Lung (tissue), 12 donors: Measurements from ENCODE around the gene ST8SIA4. TPM values are rescaled to one million over a fixed set of nuclear protein-coding genes. Genes with fewer than 3 reads are reported as not detected.

Experiments
- ATAC-seq: fragments of 200-7000 bp; cut with Tn5 transposase; one replicate; pipeline ENCODE4 v1.9.1; 2020; ENCODE audit warnings: moderate number of reproducible peaks; ENCODE audit not compliant: insufficient read depth, low FRiP score
- DNase-seq, 3 donors: peaks; one replicate each; pipeline ENCODE4 v3.0.0-alpha.2; 2013 to 2017
- H3K27ac ChIP-seq, 2 donors: one replicate each; pipeline ENCODE4 v1.5.1; 2013; ENCODE audit warnings: mild to moderate bottlenecking in 2 of 2, moderate library complexity in 2 of 2, control low read depth in 1 of 2, inconsistent platforms in 1 of 2, low read depth in 1 of 2, low read length in 1 of 2
- H3K27me3 ChIP-seq, 3 donors: one replicate each; pipeline ENCODE4 v1.5.1; 2013; ENCODE audit warnings: low read length in 2 of 3; ENCODE audit not compliant: control insufficient read depth in 3 of 3, insufficient read depth in 3 of 3
- H3K36me3 ChIP-seq, 4 donors: one replicate each; pipeline ENCODE4 v1.5.1; 2013; ENCODE audit warnings: low read length in 4 of 4, mild to moderate bottlenecking in 1 of 4, moderate library complexity in 1 of 4; ENCODE audit not compliant: control insufficient read depth in 4 of 4, insufficient read depth in 4 of 4
- H3K4me1 ChIP-seq, 5 donors: one replicate each; pipeline ENCODE4 v1.5.1; 2013; ENCODE audit warnings: low read length in 5 of 5, mild to moderate bottlenecking in 2 of 5, moderate library complexity in 1 of 5; ENCODE audit not compliant: control insufficient read depth in 5 of 5, insufficient read depth in 5 of 5
- H3K4me3 ChIP-seq: one replicate; pipeline ENCODE4 v1.5.1; 2013; ENCODE audit warnings: mild to moderate bottlenecking, control low read depth, moderate library complexity
- H3K9ac ChIP-seq, 2 donors: one replicate each; pipeline ENCODE4 v1.5.1; 2013; ENCODE audit warnings: low read length in 2 of 2, control low read depth in 1 of 2; ENCODE audit not compliant: insufficient read depth in 1 of 2
- H3K9me3 ChIP-seq, 4 donors: one replicate each; pipeline ENCODE4 v1.5.1; 2013; ENCODE audit warnings: low read length in 3 of 4, mild to moderate bottlenecking in 1 of 4, moderate library complexity in 1 of 4; ENCODE audit not compliant: control insufficient read depth in 4 of 4, insufficient read depth in 3 of 4
- CTCF ChIP-seq: IDR thresholded peaks from 2 replicates; pipeline ENCODE4 v1.5.1; 2012; ENCODE audit warnings: mild to moderate bottlenecking; ENCODE audit errors: control extremely low read depth, extremely low read depth
- WGBS, 2 donors: extraction: QIAGEN DNeasy Blood & Tissue Kit; methylation state at CpG; one replicate each; pipeline ENCODE4 v1.1.7; 2013; 5-methylcytosine and 5-hydroxymethylcytosine counted together
- polyA plus RNA-seq, 2 donors: library from polyadenylated mRNA; stranded (reverse); fragments of 200-250 nt; gene quantifications; one replicate each; pipeline ENCODE4 v1.2.1, GENCODE V29; 2013
- total RNA-seq, 2 donors: library from RNA; depleted of rRNA in 1 of 2; stranded (reverse); fragments of >200 nt in 1 of 2; gene quantifications; one replicate each; pipeline ENCODE4 v1.2.1, GENCODE V29; 2014 to 2021
- donor health status: control.
- donor health status: control.
- donor health status: Bipolar disorder and iron deficiency.
- donor health status: healthy.
- donor health status: DM: yes; HTN: yes; CAD: no.

ST8SIA4 gene
- total and polyA plus RNA-seq, 4 donors = 4.2 to 22.1 (median 14.2) TPM

- WGBS, 2 donors = 56 to 65% methylated on average over 2 of the region's 2 CpGs
- ATAC-seq = no peak
Observed at GRCh38 chr5:100826133-100826532, 76.9 kb downstream of the ST8SIA4 start.

GRCh38 chr5:100824635-100825034 is 78.4 kb downstream of the ST8SIA4 start:
- Histone ChIP-seq H3K9me3 (no peaks in the 10 kb centered on the region), H3K27me3 (no peaks in the 10 kb centered on the region), H3K4me3 (no peak overlapping the region), H3K27ac (no peak overlapping the region), H3K4me1 (peaks cover 0 to 13% (median 3%) of the 10 kb centered on the region in 5 donors), H3K36me3 (no peaks in the 10 kb centered on the region), H3K9ac (no peak overlapping the region)
- ATAC-seq (no peak), DNase-seq (no peak)
- TF ChIP-seq CTCF = no peak

More at GRCh38 chr5:100826133-100826532, 76.9 kb downstream of the ST8SIA4 start:
- Histone ChIP-seq H3K9ac (no peak overlapping the region), H3K4me3 (no peak overlapping the region), H3K36me3 (no peaks in the 10 kb centered on the region), H3K9me3 (no peaks in the 10 kb centered on the region), H3K27me3 (no peaks in the 10 kb centered on the region), H3K27ac (no peak overlapping the region), H3K4me1 (peaks cover 0 to 13% (median 3%) of the 10 kb centered on the region in 5 donors)
- DNase-seq = no peak
- TF ChIP-seq CTCF = no peak

GRCh38 chr5:100823812-100824211 is 79.3 kb downstream of the ST8SIA4 start:
- no peak overlapping the region for H3K9ac ChIP-seq
- WGBS, 2 donors = 94 to 96% methylated on average over 2 of the region's 2 CpGs
- no peaks in the 10 kb centered on the region for H3K36me3 ChIP-seq
- H3K4me3 ChIP-seq = no peak overlapping the region
- H3K4me1 ChIP-seq = peaks cover 0 to 13% (median 3%) of the 10 kb centered on the region in 5 donors
- no peak for DNase-seq
- no peaks in the 10 kb centered on the region for H3K27me3 ChIP-seq
- H3K27ac ChIP-seq = no peak overlapping the region
- no peak for TF ChIP-seq CTCF
- ATAC-seq = no peak
- no peaks in the 10 kb centered on the region for H3K9me3 ChIP-seq

GRCh38 chr5:100821751-100822150 is 81.3 kb downstream of the ST8SIA4 start:
- H3K9ac ChIP-seq = no peak overlapping the region
- ATAC-seq = no peak
- no peak overlapping the region for H3K27ac ChIP-seq
- no peaks in the 10 kb centered on the region for H3K9me3 ChIP-seq
- H3K27me3 ChIP-seq = no peaks in the 10 kb centered on the region
- H3K4me3 ChIP-seq = no peak overlapping the region
- TF ChIP-seq CTCF = no peak
- 97 to 100% methylated on average over 1 of the region's 1 CpG for WGBS, 2 donors
- H3K4me1 ChIP-seq = peaks cover 0 to 2% (median 0%) of the 10 kb centered on the region in 5 donors
- no peaks in the 10 kb centered on the region for H3K36me3 ChIP-seq
- DNase-seq = no peak
